Mesothelial cell of epicardium (in vitro differentiated cells): ENCODE data around the gene FGF18. TPM values are rescaled to one million over a fixed set of nuclear protein-coding genes. Genes with fewer than 3 reads are reported as not detected.

Experiments
- DNase-seq, 2 experiments: peaks; one replicate each; pipeline ENCODE4 v3.0.0; 2021; ENCODE audit warnings: low spot score in 2 of 2; ENCODE audit not compliant: unreplicated experiment in 2 of 2
- H3K27ac Mint-ChIP-seq: 2 replicates; pipeline ENCODE4 v1.8.0; 2021; ENCODE audit warnings: mixed read lengths
- H3K27me3 Mint-ChIP-seq: 2 replicates; pipeline ENCODE4 v1.8.0; 2021; ENCODE audit warnings: low read depth, mixed read lengths
- H3K36me3 Mint-ChIP-seq: 2 replicates; pipeline ENCODE4 v1.8.0; 2021; ENCODE audit warnings: mixed read lengths
- H3K4me1 Mint-ChIP-seq: 2 replicates; pipeline ENCODE4 v1.8.0; 2021; ENCODE audit warnings: mixed read lengths
- H3K4me3 Mint-ChIP-seq: 2 replicates; pipeline ENCODE4 v1.8.0; 2021; ENCODE audit warnings: mild to moderate bottlenecking, moderate library complexity, mixed read lengths
- H3K9me3 Mint-ChIP-seq: 2 replicates; pipeline ENCODE4 v1.8.0; 2021; ENCODE audit warnings: mixed read lengths
- CTCF ChIP-seq: fragments of 200-600 bp; sonication (generic); IDR thresholded peaks from one replicate; pipeline ENCODE4 v1.5.0; 2021; ENCODE audit warnings: antibody characterized with exemption; ENCODE audit not compliant: unreplicated experiment
- microRNA-seq: library from miRNA; unstranded; fragments of <30 nt; microRNA quantifications from one replicate; pipeline ENCODE4 v1.2.0, GENCODE V29; 2021; ENCODE audit warnings: inconsistent platforms, mixed read lengths
- total RNA-seq: library from RNA; stranded (reverse); gene quantifications from 3 replicates; pipeline ENCODE4 v1.2.1, GENCODE V29; 2021

FGF18 gene
- total RNA-seq, 1 donor from 2014 or later = 10.2 TPM

GRCh38 chr5:171506951-171507350 is 87.5 kb downstream of the FGF18 start:
- no peak overlapping the region for H3K4me3 Mint-ChIP-seq
- peaks cover 7% of the 10 kb centered on the region for H3K4me1 Mint-ChIP-seq
- no peaks in the 10 kb centered on the region for H3K9me3 Mint-ChIP-seq
- no peak overlapping the region for H3K27ac Mint-ChIP-seq
- no peak for DNase-seq
- no peaks in the 10 kb centered on the region for H3K27me3 Mint-ChIP-seq
- H3K36me3 Mint-ChIP-seq = no peaks in the 10 kb centered on the region
- no peak for TF ChIP-seq CTCF

Small RNAs within 50 kb of the gene (microRNA-seq; reads per million reads assigned to microRNA genes)
- 16.7 reads per million, percentile 41 among the genes with 10 or more reads in this experiment for gene MIR3912

Other genes with a start within 250 kb of the FGF18 start
- not detected in 3 replicates for gene TLX3, start 110.4 kb upstream of the FGF18 start, total RNA-seq
- 1,674 to 1,837 TPM (median 1,792 TPM) in 3 replicates for gene NPM1, start 31.8 kb upstream of the FGF18 start, total RNA-seq